Skeletal muscle cell (primary cell): ENCODE measurements around the gene CHD8.
"Not testable (repeated sequence)": the region's sequence is repeated elsewhere in the genome, so short reads cannot be mapped to it uniquely, and the experiment has no call there.

Experiments used
- DNase-seq: peaks from one replicate; pipeline ENCODE4 v3.0.0-alpha.2; 2010; ENCODE audit warnings: low read depth
- H3K4me3 ChIP-seq: 2 replicates; pipeline ENCODE4 v1.5.1; 2011; ENCODE audit warnings: low read depth, mild to moderate bottlenecking, control low read depth, low read length, moderate library complexity

CHD8 gene

GRCh38 chr14:21379338-21379737, 76.6 kb downstream of the CHD8 start:
- DNase-seq: no peak
- H3K4me3 ChIP-seq: no peak overlapping the region

GRCh38 chr14:21373980-21374379, 81.9 kb downstream of the CHD8 start:
- no peak for DNase-seq
- no peak overlapping the region for H3K4me3 ChIP-seq

- H3K4me3 ChIP-seq, DNase-seq: not testable (repeated sequence)
These were observed 83.1 kb downstream of the CHD8 start for GRCh38 chr14:21372814-21373213.

GRCh38 chr14:21369949-21370679, 85.8 kb downstream of the CHD8 start:
- no peak overlapping the region for H3K4me3 ChIP-seq

GRCh38 chr14:21367582-21368144, 88.3 kb downstream of the CHD8 start:
- DNase-seq: no peak
- H3K4me3 ChIP-seq: no peak overlapping the region

More at GRCh38 chr14:21369949-21370679, 85.8 kb downstream of the CHD8 start:
- no peak for DNase-seq

- no peak for DNase-seq
These were observed 99.4 kb downstream of the CHD8 start for GRCh38 chr14:21356511-21356910.

GRCh38 chr14:21352587-21352986, 103.3 kb downstream of the CHD8 start:
- no peak overlapping the region for H3K4me3 ChIP-seq
- DNase-seq: no peak

More at GRCh38 chr14:21356511-21356910, 99.4 kb downstream of the CHD8 start:
- H3K4me3 ChIP-seq: no peak overlapping the region

- DNase-seq: no peak
- H3K4me3 ChIP-seq: no peak overlapping the region
These were observed 105.4 kb downstream of the CHD8 start for GRCh38 chr14:21350539-21350938.

GRCh38 chr14:21347201-21347600, 108.7 kb downstream of the CHD8 start:
- no peak overlapping the region for H3K4me3 ChIP-seq
- DNase-seq: no peak

GRCh38 chr14:21346532-21347135, 109.3 kb downstream of the CHD8 start:
- no peak for DNase-seq

GRCh38 chr14:21343035-21343794, 112.7 kb downstream of the CHD8 start:
- no peak overlapping the region for H3K4me3 ChIP-seq
- DNase-seq: no peak

More at GRCh38 chr14:21346532-21347135, 109.3 kb downstream of the CHD8 start:
- H3K4me3 ChIP-seq: no peak overlapping the region
